GM23248 (cell line): ENCODE results near the gene SSPN.

Experiments
- EZH2 ChIP-seq: fragments of 200-600 bp; sonication (generic); IDR thresholded peaks from 2 replicates; pipeline ENCODE4 v1.6.1; 2018; ENCODE audit warnings: antibody characterized with exemption, mild to moderate bottlenecking; ENCODE audit not compliant: insufficient read depth, poor library complexity, severe bottlenecking
- EZH2phosphoT487 ChIP-seq: fragments of 200-600 bp; sonication (generic); IDR thresholded peaks from 2 replicates; pipeline ENCODE4 v1.6.1; 2018; ENCODE audit warnings: antibody characterized with exemption, moderate library complexity, mild to moderate bottlenecking, low read depth; ENCODE audit not compliant: insufficient read depth

GRCh38 chr12:26149968-26150500, 45.3 kb upstream of the SSPN start:
- TF ChIP-seq EZH2 (no peak), EZH2phosphoT487 (no peak)
